ENCODE measurements around the gene TMBIM1. TPM values are rescaled to one million over a fixed set of nuclear protein-coding genes. Genes with fewer than 3 reads are reported as not detected.

The TMBIM1 gene
- total RNA-seq, 4 donors from 2014 or later = 238 to 342 (median 275) TPM

GRCh38 chr2:218262631-218263586, 29.4 kb downstream of the TMBIM1 start:
- TF ChIP-seq CTCF (IDR thresholded peaks at IDR 0.05) = no peak
- no peak for TF ChIP-seq POLR2A (IDR thresholded peaks at IDR 0.05)
- peaks cover 33 to 60% (median 34%) of the 10 kb centered on the region in 3 donors for H3K36me3 ChIP-seq

GRCh38 chr2:218262237-218262600, 30.1 kb downstream of the TMBIM1 start:
- intact Hi-C loops (cut with DNase I) = no loop called here

More at GRCh38 chr2:218262631-218263586, 29.4 kb downstream of the TMBIM1 start:
- no peaks in the 10 kb centered on the region for H3K27me3 ChIP-seq
- WGBS, 2 donors = 43 to 84% methylated on average over 4 to 5 of the region's 39 CpGs
- DNase-seq = no peak
- intact Hi-C loops (cut with DNase I) = no loop called here
- no peaks in the 10 kb centered on the region for H3K9me3 ChIP-seq
- no peak overlapping the region for H3K4me3 ChIP-seq
- H3K27ac ChIP-seq = peak overlapping the region in 2 of 4 donors; percentile 15 to 65
- H3K4me1 ChIP-seq = peaks cover 10 to 77% (median 33%) of the 10 kb centered on the region in 3 donors

GRCh38 chr2:218261423-218262236, 30.7 kb downstream of the TMBIM1 start:
- intact Hi-C loops (cut with DNase I) = no loop called here
- Histone ChIP-seq H3K27me3 (no peaks in the 10 kb centered on the region), H3K36me3 (peaks cover 27 to 54% (median 28%) of the 10 kb centered on the region in 3 donors), H3K9me3 (no peaks in the 10 kb centered on the region), H3K4me3 (no peak overlapping the region), H3K27ac (peak overlapping the region in 3 of 4 donors; percentile 59 to 84 (median 65)), H3K4me1 (peaks cover 17 to 77% (median 33%) of the 10 kb centered on the region in 3 donors)
- 60 to 61% methylated on average over 3 to 5 of the region's 8 CpGs for WGBS, 2 donors
- no peak for TF ChIP-seq CTCF (IDR thresholded peaks at IDR 0.05)
- no peak for TF ChIP-seq POLR2A (IDR thresholded peaks at IDR 0.05)
- DNase-seq = no peak

More at GRCh38 chr2:218262237-218262600, 30.1 kb downstream of the TMBIM1 start:
- Histone ChIP-seq H3K27me3 (no peaks in the 10 kb centered on the region), H3K36me3 (peaks cover 33 to 54% (median 33%) of the 10 kb centered on the region in 3 donors), H3K9me3 (no peaks in the 10 kb centered on the region), H3K4me3 (no peak overlapping the region), H3K4me1 (peaks cover 13 to 77% (median 33%) of the 10 kb centered on the region in 3 donors), H3K27ac (peak overlapping the region in 2 of 4 donors; percentile 65 to 84)
- TF ChIP-seq POLR2A (IDR thresholded peaks at IDR 0.05) (no peak), CTCF (IDR thresholded peaks at IDR 0.05) (no peak)
- WGBS, 2 donors = 73 to 81% methylated on average over 5 to 6 of the region's 6 CpGs
- DNase-seq = no peak

DNA sequence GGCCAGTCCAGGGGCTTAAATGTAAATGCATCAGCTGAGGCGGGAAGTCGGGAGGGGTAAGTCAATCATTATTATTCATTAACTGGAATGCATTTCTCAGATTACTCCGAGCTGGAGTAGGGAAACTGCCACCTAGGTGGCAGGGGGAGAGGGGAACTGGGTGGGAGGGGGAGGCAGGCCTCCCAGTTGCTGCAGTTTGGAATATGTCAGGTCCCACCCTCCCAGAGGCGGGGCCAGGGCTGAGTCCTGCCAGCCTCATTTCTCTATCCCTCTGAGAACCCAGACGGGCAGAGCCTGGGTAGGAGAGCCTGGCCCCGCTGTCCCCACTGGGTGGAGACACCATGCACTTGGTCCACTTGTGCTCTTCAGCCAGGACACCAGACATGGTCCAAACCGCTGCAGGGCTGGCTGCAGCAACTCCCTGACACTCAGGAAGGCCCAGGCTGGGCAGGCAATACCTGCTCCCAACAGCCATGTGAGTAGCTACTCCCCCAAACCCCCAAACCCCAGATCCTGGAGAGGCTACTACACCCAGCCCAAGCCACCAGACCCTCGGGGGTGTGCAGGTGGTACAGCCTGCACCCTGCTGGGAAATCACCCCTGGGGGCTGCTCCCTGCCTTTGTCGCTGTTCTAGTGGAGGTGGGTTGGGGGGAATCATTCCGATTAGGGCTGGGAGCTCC, 31.4 kb downstream of the TMBIM1 start, which contains the start of gene GPBAR1:
Gene GPBAR1 (plus strand): TSS at position 274 of the 681 bp plus-strand sequence. CDS start 1,710 bp downstream, outside the sequence.
- DNase-seq = no peak
- Histone ChIP-seq H3K4me3 (peak within 1 kb of the TSS in 1 of 4 donors; percentile 1), H3K9me3 (no peaks in the 10 kb centered on the region), H3K36me3 (peaks cover 21 to 54% (median 22%) of the 10 kb centered on the region in 3 donors), H3K27me3 (no peaks in the 10 kb centered on the region), H3K4me1 (peaks cover 17 to 72% (median 33%) of the 10 kb centered on the region in 3 donors), H3K27ac (peak within 1 kb of the TSS; percentile 13 to 84 (median 62))
- WGBS, 2 donors = 55 to 65% methylated on average over 5 of the region's 10 CpGs
- TF ChIP-seq POLR2A (IDR thresholded peaks at IDR 0.05) = no peak
- intact Hi-C loops (cut with DNase I) = no loop called here

DNA sequence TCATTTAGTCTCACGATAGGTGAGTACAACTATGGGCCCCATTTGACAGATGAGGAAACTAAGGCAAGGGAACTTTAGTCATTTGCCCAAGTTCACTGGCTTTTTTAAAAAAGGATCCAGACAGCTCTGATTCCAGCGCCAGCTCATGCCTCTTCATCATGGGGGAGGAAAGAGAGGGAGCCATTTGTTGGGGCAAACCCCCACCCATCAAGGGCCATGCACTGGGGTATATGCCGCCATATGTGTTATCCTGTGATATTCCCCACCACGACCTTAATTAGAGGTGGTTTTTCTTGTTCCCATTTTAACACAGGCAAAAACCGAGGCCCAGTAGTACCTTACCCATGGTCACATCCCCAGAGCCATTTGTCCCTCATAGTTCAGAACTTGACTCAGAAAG, 32.1 kb downstream of the TMBIM1 start:
- intact Hi-C loops (cut with DNase I) = no loop called here
- Histone ChIP-seq H3K4me3 (no peak overlapping the region), H3K27ac (peak overlapping the region in 3 of 4 donors; percentile 59 to 84 (median 65)), H3K9me3 (no peaks in the 10 kb centered on the region), H3K4me1 (peaks cover 17 to 72% (median 33%) of the 10 kb centered on the region in 3 donors), H3K27me3 (no peaks in the 10 kb centered on the region), H3K36me3 (peaks cover 15 to 54% (median 17%) of the 10 kb centered on the region in 3 donors)
- no peak for DNase-seq
- TF ChIP-seq POLR2A (IDR thresholded peaks at IDR 0.05) (no peak), CTCF (IDR thresholded peaks at IDR 0.05) (no peak)
- 83 to 93% methylated on average over 3 to 4 of the region's 5 CpGs for WGBS, 2 donors

All from esophagus squamous epithelium (tissue), 5 donors.